NCI-H524 (cell line): Measurements from ENCODE around the gene ARL5C.
A peak's percentile ranks its signal among the peaks of the same experiment; 100 is the strongest.

ENCODE experiments used
- DNase-seq, 2 experiments: peaks; one replicate each; lab custom pipeline; 2025; lab: John Stamatoyannopoulos, UW

Gene ARL5C, protein sequence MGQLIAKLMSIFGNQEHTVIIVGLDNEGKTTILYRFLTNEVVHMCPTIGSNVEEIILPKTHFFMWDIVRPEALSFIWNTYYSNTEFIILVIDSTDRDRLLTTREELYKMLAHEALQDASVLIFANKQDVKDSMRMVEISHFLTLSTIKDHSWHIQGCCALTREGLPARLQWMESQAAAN

DNA sequence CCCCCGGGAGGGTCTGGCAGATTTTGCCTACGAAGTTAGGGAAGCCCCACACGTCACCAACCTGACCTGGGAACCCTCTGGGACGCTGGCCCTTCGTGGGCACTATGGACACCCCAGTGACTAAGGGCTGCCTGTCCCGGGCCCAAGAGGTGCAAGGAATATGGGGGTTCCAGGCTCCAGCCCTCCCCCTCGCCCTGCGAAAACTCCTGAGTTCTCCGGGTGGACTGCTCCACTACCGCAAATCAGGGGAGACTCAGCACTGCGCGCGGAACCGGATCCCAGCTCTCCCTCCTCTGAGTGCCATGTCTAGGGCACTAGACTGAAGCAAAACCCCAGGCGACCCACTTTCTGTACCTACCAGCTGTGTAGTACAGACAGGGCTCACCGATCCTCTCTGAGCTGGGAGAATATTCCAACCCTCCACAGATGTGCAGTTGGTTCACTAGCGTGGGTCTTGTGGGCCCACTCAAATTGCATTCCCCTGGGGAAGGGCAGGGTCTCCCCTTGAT, at the start of gene ARL5C:
ARL5C (minus strand) TSS at position 321 of the 509 bp plus-strand sequence. CDS start 401 bp downstream, outside the sequence.
- no peak for DNase-seq

DNA sequence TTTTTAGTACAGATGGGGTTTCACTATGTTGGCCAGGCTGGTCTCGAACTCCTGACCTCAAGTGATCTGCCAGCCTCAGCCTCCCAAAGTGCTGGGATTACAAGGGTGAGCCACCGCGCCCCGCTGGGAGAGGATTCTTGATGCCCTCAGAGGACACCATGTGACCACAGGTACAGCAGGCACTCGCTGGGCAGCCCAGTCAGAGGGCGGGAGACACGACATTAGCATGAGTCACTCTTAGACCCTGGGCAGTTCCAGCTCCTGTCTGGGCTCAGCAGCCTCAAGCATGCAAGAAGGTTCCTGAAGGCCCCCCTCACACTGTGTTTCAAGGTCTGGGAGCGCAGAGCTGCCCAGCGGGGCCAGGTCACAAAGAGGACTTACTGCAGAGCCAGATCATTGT, 47.9 kb upstream of the ARL5C start:
- DNase-seq: no peak

DNA sequence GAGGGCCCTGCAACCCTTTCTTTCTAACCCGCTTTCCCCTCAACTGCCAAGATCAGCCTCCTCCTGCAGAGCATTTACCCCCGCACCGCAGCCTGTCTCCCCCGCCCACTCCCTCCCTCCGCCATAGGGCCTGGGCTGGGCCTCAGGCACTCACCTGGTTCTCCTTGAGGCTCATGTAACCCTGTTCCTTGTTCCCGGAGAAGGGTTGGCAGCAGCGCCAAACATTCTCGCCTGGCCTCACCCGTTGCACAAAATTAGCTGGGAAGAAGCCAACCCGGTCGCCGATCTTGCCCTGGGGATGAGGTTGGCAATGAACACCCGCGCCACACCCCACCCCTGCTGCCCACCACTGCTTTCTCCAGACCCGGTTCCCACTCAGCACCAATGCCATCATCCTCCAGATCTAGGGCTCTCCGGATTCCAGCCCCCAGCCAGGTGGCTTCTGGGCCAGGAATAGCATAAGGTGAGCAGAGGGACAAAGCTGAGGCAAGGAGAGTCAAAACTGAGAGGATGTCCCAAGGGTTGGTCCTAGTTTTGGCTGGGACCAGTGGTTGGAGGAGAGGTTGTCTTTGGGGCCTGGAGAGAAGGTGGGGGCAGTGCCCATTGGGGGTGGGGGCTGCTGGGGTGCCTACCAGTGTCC, 47.0 kb upstream of the ARL5C start:
- no peak for DNase-seq

DNA sequence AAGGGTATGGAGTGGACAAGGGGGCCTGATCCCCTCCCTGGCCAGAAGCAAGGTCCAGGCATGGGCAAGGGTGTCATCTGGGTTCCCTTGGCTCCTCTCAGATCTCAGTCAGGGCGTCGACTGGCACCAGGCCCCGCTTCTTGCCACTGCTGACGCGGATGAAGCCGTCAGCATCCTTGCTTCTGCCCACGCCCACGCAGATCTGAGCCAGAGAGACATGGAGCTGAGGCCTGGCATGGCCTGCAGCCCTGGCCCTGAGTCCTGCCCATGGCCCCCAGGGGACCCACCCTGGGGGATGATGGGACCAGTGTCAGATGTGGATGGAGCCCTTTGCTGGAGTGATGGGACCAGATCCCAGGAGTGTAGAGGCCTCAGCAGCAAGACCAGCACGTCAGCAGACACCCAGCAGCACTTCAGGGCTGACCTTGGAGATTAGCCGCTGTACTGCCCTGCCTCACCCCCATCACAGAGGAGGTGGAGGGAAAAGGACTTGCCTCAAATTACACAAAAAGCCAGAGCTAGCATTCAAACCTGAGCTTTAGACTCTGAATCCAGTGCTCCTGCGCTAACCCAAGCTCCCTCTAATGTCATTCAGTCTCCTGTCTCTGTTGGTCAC, 46.3 kb upstream of the ARL5C start:
- no peak for DNase-seq

DNA sequence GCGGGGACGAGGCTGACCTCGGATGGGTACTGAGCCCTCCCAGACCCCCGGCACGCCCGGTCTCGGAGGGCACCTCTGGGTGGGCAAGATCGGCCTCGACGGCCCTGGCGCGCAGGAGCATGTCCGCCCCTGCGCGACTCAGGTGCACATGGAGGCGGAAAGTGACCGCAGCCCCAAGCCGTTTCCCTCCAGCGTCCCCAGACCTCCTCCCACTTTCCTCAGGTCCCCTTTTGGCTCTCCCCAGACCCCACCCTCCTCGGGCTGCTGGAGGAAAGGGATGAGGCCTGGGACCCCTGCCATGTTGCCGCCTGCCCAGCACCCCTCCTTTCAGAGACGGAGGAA, 44.1 kb upstream of the ARL5C start:
- DNase-seq: no peak

DNA sequence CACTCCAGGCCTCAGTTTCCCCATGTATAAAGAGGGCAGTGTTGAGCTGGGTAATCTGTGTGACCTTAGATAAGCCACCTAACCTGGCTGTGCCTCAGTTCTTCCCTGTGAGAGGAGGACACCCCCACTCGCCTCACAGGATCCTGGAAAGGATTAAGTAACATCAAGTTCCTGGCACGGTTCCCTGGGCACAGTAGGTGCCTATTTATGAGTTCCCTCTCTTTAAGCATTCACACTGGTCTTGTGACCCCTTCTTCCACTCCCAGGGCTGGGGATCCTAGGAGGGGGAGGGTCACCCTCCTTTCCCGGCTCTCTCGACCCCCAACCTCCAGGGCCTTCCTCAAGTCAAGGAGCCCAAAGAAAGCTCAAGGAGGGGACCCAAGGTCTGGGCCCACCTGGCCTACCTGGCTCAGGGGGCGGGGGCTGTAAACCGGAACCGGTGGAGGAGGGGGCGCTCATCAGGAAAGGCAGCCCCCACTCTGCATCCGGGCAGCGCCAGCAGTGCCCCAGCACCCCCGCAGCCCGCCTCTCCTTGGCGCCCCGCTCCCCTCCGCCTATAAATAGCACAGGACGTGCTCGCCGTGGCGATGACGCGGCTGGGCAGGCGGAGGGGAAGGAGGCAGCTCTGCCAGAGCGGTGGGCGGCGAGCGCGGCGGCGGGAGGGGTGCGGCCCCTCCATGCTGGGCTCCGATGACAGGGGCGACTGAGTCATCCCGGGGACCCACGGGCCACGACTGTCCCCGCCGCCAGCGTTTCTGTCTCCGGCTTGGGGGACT, 43.5 kb upstream of the ARL5C start:
- DNase-seq: peak in 1 of 2 experiments; percentile 27

DNA sequence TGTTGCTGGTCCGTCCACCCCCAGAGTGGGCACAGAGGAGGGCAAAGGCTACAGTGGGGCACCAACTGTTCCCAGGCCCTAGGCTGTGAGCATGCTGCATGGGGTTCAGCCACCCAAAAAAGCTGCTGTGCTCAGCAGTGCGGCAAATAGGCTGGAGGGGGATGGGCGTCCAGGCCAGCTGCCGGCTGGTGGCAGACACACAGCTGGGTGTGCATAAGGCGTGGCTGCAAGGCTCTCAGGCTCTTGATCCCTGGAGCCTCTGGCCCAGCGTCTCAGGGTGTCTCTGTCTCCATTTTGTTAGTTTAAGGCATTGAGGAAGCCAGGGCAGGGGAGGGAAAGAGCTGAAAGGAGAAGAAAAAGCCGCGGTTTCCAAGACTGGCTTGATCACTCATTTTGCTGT, 42.9 kb upstream of the ARL5C start:
- peak; percentile 69 to 87 for DNase-seq

DNA sequence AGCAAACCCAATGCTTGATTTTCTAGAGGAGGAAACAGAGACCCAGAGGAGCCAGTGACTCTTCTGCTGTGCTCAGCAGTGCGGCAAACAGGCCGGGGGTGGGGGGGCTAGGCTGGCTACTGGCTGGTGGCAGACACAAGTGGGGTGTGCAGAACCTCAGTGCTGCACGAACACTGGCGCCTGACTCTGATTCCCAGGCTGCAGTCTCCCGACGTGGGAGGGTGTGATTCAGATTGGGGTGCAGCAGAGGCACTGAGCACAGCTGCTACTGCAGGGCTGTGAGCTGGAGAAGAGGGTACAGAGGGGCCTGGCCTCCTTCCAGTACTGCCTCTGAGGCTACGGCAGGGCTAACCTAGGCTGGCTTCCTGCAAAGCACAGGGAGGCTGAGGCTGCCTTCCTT, 42.2 kb upstream of the ARL5C start:
- DNase-seq: no peak

DNA sequence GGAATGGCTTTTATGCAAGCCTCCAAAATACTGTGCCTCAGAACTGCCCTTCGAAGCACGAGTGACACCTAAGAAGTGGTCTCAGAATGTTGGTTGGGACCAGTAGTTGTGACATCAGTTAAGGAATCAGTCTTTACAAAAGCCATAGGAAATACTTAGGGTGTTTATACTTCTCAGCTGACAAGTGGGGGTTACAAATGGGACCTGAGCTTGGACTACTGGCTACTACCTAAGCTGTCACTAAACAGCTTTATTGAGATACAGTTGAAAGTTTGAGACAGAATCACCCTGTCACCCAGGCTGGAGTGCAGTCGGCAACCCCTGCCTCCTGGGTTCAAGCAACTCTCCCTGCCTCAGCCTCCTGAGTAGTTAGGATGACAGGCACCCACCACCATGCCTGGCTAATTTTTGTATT, 39.2 kb upstream of the ARL5C start:
- DNase-seq: peak in 1 of 2 experiments; percentile 36

DNA sequence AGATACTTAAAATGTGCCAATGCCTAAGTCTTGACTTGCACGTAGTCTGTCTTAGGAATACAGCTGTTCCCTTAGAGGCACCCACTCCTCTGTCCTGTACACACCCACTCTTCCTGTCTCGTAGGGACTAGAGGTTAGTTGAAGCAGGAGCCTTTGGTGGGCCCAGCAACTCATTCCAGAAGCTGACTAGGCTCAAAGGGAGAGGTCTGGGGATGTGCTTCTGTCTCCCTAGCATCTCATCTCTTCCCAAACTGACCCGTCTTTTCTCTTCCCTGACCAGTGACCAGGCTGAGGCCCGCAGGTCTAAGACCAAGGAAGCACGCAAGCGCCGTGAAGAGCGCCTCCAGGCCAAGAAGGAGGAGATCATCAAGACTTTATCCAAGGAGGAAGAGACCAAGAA, 38.3 kb upstream of the ARL5C start:
- no peak for DNase-seq

DNA sequence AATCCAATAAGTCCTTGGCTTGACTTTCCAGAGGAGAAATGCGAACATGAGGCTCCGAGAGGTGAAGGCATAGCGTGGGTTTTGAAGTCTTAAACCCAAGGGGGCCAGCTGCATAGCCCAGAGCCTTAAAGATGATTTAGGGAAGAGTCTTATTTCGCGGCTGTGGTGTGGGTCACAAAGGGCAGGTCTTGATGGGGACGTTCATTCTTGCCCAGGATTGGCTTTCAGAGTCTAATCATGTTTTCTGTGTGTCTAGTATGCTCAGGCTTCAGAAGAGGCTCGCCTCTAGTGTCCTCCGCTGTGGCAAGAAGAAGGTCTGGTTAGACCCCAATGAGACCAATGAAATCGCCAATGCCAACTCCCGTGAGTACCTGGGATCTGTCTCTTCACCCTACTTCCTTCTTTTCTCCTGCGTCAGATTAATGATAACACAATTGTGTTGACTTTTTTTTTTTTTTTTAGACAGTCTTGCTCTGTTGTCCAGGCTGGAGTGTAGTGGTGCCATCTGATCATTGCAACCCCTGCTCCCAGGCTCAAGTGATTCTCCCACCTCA, 35.1 kb upstream of the ARL5C start:
- no peak for DNase-seq

DNA sequence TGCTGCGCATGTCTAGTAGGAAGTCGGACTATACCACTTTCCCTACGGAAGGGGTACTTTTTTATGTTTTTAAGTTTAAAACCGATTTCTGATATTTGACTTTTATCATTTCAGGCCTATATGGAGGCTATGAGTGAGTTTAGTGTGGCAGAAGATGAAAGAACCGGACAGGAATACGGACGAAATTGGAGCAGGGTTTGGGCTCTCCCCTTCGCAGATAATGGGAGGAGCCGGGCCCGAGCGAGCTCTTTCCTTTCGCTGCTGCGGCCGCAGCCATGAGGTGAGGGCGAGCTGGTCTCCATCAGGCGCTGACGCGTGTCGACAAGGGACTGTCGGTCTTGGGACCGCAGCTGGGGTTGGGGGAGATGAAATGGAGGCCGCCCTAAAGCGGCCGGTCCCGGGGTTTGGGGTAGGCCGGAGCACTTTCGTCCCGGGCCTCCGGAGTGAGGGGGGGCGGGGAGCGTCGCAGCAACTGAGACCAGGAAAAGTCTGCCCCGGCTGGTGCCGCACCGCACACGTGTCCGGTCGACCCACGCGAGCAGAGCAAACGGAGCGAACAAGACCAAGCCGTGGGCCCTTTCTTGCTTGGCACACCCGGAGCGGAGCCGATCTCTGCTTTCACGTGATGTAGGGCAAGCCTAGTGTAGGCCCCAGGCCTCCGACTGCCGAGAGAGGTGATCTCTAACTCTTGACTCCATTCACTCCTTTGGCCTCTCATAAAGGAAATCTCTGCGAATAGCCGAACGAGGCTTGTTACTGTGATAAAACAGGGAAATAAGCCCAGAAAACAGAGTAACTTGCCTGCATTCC, 34.3 kb upstream of the ARL5C start, which contains the start of gene RPL19:
RPL19 (plus strand) TSS at position 214 of the 810 bp plus-strand sequence; CDS start at position 276, 62 bp downstream.
- DNase-seq: peak; percentile 30 to 82

DNA sequence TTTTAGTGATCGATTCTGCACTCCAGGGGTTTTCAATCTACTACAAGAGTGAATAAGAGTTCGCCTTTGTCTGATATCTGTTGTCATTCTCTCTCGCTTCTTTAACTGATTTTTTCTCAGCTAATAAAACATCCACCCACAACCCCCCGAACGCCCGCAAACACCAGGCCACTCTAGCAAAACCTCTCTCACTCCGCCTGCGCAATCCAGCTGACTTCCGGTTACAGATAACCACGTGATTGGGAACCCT, 33.8 kb upstream of the ARL5C start:
- DNase-seq: peak; percentile 88 to 96

DNA sequence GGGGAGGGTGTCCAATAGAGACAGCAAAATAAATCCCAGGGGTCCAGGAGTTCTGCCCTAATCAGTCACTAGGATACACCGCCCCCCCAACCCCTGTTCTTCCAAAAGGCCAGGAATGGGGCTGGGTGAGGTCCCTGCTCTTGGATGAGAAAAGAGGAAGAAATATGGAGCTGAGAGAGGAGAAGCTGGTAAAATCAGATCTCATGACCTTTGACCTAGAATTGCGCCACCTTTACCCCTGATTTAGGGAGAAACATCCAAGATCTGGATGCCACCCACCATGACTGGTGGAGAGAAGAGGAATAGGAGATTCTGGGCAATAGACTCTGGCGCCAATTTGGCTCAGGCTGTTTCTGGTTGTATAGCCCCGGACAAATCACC, 32.2 kb upstream of the ARL5C start:
- DNase-seq: no peak

DNA sequence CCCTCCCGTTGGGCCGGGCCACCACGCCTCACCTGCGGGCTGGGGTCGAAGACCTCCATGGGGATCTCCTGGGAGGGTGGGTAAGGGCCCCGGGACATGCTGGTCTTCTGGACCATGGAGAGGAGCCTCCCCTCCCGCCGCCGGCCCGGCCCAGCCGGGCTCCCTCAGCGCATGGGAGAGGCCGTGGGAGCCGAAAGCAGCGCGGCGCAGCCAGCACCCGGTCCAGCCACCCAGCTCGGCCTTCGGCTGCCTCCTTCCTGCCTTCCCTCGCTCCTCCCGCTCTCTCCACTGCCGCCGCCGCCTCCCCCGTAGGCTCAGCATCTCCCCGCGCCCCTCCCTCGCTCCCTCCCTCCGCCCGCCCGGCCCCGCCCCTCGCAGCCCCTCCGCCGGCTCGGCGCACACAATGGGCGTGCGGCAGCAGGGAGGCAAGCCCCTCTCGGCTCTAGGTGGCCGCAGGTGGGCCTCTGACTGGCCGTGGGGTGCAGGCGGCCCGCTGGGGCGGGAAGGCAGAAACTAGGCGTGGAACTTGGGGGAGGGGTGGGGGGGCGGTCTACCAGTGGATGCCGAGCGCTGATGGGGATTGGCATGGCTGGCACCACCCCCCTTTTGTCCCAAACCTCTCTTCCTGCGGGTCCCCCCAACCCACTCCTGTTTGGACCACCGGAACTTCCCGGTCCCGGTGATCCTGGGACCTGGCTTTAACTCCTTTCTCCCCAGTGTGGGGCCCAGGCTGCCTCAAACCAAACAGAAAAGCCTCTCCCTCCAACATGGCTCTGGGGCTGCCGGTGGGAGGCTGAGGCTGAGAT, 31.6 kb upstream of the ARL5C start, which contains the start of gene CACNB1:
CACNB1 (minus strand) TSS at position 290 of the 806 bp plus-strand sequence; CDS start at position 116, 174 bp downstream.
- DNase-seq: peak; percentile 72

DNA sequence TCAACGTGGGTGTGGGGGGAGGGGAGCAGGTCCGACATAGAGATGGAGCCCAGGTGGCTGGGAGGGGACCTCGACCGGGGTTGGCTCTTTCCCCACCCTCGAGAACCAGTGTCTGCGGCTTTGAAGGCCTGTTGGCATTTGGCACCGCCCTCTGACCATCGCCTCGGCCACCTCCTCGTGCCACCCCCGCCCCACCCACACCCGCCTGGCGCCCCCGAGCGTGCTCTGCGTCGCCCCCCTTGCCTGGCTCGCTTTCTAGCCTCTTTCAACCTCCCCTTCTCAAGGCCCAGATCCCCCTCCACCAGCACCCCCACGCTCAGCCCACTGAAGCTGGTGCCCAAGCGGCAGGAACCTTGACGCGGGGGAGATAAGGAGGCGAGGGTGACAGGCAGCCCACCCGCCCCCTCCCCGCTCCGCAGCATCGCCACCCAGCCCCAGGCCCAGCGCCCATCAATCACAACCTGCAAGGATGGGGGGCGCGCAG, 30.9 kb upstream of the ARL5C start:
- DNase-seq: peak in 1 of 2 experiments; percentile 54

DNA sequence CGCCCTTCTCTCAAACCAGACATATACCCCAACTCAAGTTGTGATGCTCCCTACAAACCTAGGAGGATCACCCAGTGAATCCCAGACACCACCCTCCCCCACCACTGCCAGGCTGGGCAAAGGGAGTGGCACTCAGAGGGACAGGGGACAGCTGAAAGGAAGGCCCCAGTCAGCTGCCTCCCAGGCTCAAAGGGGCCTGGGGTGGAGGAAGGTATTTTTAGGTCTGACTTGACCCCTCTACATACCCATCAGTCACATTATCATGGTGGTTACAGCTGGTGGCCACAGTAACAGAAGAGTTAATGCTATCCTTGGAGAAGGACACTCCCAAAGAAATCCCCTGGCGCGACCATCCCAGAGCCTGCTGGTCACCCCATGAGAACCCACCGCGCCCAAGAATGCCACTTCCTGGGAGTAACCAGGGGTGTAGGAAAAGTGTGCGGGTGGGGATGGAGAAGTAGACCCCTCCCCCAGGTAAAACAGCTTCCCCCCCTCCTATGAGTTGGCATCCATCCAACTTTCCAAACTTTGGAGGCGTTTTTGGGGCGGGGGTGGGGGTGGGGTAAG, 30.4 kb upstream of the ARL5C start:
- DNase-seq: no peak

DNA sequence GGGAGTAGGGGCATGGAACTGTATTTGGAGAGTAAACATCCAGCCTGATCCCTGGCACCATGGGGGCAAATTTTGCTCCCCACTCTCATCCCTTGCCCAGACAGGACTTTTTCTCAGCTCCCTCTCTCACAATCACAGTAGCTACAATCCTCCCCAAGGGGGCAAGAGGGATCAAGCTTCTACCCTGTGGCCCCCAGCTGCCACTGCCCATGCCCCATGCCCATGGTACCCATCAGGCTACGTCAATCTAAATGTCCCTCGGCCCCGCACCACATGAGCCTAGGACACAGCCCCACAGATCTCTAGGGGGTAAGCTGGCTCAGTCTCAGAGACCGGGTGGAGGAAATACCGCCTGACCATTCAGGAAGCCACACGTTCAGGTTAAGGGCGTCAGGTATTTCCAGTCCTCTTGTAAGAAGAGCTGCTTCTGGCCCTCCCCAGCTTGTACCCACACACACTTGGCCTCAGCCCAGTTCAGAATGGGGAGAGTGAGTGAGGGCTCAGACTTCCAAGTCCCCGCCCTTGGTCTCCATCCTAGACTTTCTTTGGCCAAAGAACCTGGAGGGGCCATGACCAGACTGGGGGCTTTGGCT, 29.7 kb upstream of the ARL5C start:
- no peak for DNase-seq

DNA sequence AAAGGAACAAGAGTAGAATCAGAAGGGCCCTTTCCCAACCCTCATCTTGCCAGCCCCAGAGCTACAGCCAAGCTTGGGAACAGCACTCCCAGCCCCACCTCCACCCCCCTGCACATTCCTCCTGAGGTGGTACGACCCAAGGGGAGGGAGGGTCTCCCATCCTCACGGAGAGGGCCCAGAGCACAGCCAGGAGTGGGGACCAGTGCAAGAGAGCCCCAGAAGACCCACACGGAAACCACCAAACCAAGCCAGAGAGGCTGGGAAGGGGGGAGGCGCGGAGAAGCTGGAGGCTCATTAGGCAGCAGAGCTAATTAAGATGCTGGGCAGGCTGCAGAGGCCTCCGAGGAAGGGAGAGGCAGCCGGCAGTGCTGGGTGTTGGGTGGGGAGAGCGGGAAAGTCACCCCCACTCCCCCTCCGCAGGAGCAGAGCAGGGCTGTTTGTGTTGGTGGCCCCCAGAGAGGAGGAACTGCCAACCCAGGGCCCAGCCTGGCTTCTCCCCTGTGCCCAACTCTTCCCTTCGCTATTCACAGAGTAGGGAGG, 29.1 kb upstream of the ARL5C start:
- no peak for DNase-seq
